ENCODE measurements around the gene PLXNB2. TPM values are rescaled to one million over a fixed set of nuclear protein-coding genes. Genes with fewer than 3 reads are reported as not detected.
A peak's percentile ranks its signal among the peaks of the same experiment; 100 is the strongest.

PLXNB2 gene
- total RNA-seq, 2 donors from 2014 or later, result 10.3 to 13.1 TPM

GRCh38 chr22:50267591-50268390, 39.7 kb downstream of the PLXNB2 start:
- peak in 1 of 2 donors; percentile 10 for ATAC-seq
- no peak overlapping the region for H3K27ac Mint-ChIP-seq
- peak in 1 of 2 donors; percentile 69 for DNase-seq (ENCODE audit: low spot score in 2 of 2)
- H3K36me3 Mint-ChIP-seq, result no peaks in the 10 kb centered on the region
- H3K9me3 Mint-ChIP-seq, result no peaks in the 10 kb centered on the region

- no peak for ATAC-seq
Measured at GRCh38 chr22:50266994-50267393, 40.5 kb downstream of the PLXNB2 start.

GRCh38 chr22:50264946-50265669, 42.3 kb downstream of the PLXNB2 start:
- no peaks in the 10 kb centered on the region for H3K9me3 Mint-ChIP-seq
- DNase-seq (ENCODE audit: low spot score in 2 of 2), result no peak
- no peak for ATAC-seq
- no peak overlapping the region for H3K27ac Mint-ChIP-seq
- no peaks in the 10 kb centered on the region for H3K36me3 Mint-ChIP-seq

More at GRCh38 chr22:50266994-50267393, 40.5 kb downstream of the PLXNB2 start:
- no peak for DNase-seq (ENCODE audit: low spot score in 2 of 2)
- Mint-ChIP-seq H3K36me3 (no peaks in the 10 kb centered on the region), H3K9me3 (no peaks in the 10 kb centered on the region), H3K27ac (no peak overlapping the region)

- ATAC-seq (no peak), DNase-seq (ENCODE audit: low spot score in 2 of 2) (no peak)
- no peaks in the 10 kb centered on the region for H3K9me3 Mint-ChIP-seq
- no peaks in the 10 kb centered on the region for H3K36me3 Mint-ChIP-seq
- no peak overlapping the region for H3K27ac Mint-ChIP-seq
Measured at GRCh38 chr22:50264104-50264745, 43.2 kb downstream of the PLXNB2 start.

- no peak for DNase-seq (ENCODE audit: low spot score in 2 of 2)
- H3K9me3 Mint-ChIP-seq, result no peaks in the 10 kb centered on the region
- no peaks in the 10 kb centered on the region for H3K36me3 Mint-ChIP-seq
- H3K27ac Mint-ChIP-seq, result no peak overlapping the region
- ATAC-seq, result no peak
Measured at GRCh38 chr22:50262973-50263617, 44.4 kb downstream of the PLXNB2 start.

- Mint-ChIP-seq H3K27ac (no peak overlapping the region), H3K36me3 (no peaks in the 10 kb centered on the region), H3K9me3 (no peaks in the 10 kb centered on the region)
- ATAC-seq (peak; percentile 15 to 17), DNase-seq (ENCODE audit: low spot score in 2 of 2) (no peak)
Measured at GRCh38 chr22:50262460-50262911, 45.0 kb downstream of the PLXNB2 start.

- no peaks in the 10 kb centered on the region for H3K36me3 Mint-ChIP-seq
- DNase-seq (ENCODE audit: low spot score in 2 of 2) (no peak), ATAC-seq (peak; percentile 5 to 30)
- H3K27ac Mint-ChIP-seq, result no peak within 1 kb of the TSS
- H3K9me3 Mint-ChIP-seq, result no peaks in the 10 kb centered on the region
Measured at GRCh38 chr22:50261615-50262459, 45.6 kb downstream of the PLXNB2 start, which contains the start of gene MAPK12. Gene MAPK12 (minus strand): TSS chr22:50261683. CDS start chr22:50261509, 174 bp downstream.

- Mint-ChIP-seq H3K27ac (no peak overlapping the region), H3K36me3 (no peaks in the 10 kb centered on the region), H3K9me3 (no peaks in the 10 kb centered on the region)
- DNase-seq (ENCODE audit: low spot score in 2 of 2), result peak in 1 of 2 donors; percentile 50
- ATAC-seq, result peak; percentile 44 to 66
Measured at GRCh38 chr22:50260801-50261614, 46.4 kb downstream of the PLXNB2 start.

GRCh38 chr22:50260434-50260800, 47.0 kb downstream of the PLXNB2 start:
- Mint-ChIP-seq H3K36me3 (no peaks in the 10 kb centered on the region), H3K9me3 (no peaks in the 10 kb centered on the region), H3K27ac (no peak overlapping the region)
- DNase-seq (ENCODE audit: low spot score in 2 of 2) (no peak), ATAC-seq (no peak)

GRCh38 chr22:50259302-50259701, 48.1 kb downstream of the PLXNB2 start:
- Mint-ChIP-seq H3K27ac (no peak overlapping the region), H3K36me3 (no peaks in the 10 kb centered on the region), H3K9me3 (no peaks in the 10 kb centered on the region)
- ATAC-seq, result no peak
- DNase-seq (ENCODE audit: low spot score in 2 of 2), result no peak

- Mint-ChIP-seq H3K36me3 (no peaks in the 10 kb centered on the region), H3K9me3 (no peaks in the 10 kb centered on the region), H3K27ac (no peak overlapping the region)
- DNase-seq (ENCODE audit: low spot score in 2 of 2) (no peak), ATAC-seq (no peak)
Measured at GRCh38 chr22:50258361-50259292, 48.8 kb downstream of the PLXNB2 start.

GRCh38 chr22:50257451-50258360, 49.7 kb downstream of the PLXNB2 start:
- ATAC-seq (no peak), DNase-seq (ENCODE audit: low spot score in 2 of 2) (no peak)
- Mint-ChIP-seq H3K27ac (no peak overlapping the region), H3K36me3 (no peaks in the 10 kb centered on the region), H3K9me3 (no peaks in the 10 kb centered on the region)

- ATAC-seq (no peak), DNase-seq (ENCODE audit: low spot score in 2 of 2) (no peak)
- no peaks in the 10 kb centered on the region for H3K9me3 Mint-ChIP-seq
- no peak overlapping the region for H3K27ac Mint-ChIP-seq
- no peaks in the 10 kb centered on the region for H3K36me3 Mint-ChIP-seq
Measured at GRCh38 chr22:50257041-50257440, 50.4 kb downstream of the PLXNB2 start.
